NT2/D1 (cell line): ENCODE measurements around the gene CHRNB2.

Experiments used
- YY1 ChIP-seq: IDR thresholded peaks from 2 replicates; pipeline ENCODE4 v1.6.1; 2011; ENCODE audit not compliant: insufficient read length, insufficient read depth
- ZNF274 ChIP-seq: IDR thresholded peaks from 2 replicates; pipeline ENCODE4 v1.6.1; 2011; ENCODE audit warnings: mild to moderate bottlenecking, low read depth, low read length

DNA sequence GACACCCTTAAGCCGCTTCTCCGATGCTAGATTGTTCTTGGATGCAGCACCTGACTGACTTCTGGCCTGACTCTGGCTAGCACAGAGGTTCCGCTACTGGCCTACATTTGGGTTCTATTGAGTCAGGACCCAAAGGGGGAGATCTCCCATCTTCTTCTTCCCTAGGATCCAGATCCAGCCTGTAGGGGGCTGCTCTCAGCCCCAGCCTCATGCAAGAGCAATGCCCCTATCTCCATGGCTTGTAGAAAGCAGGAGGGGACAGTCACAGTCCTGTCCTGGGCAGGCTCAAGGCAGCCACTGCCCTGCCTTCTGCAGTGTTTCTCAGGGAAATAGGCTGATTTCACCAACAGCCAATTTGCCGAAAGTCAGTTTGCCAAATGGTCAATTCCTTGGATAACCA lies 46.7 kb downstream of the CHRNB2 start:
- TF ChIP-seq YY1 (no peak), ZNF274 (no peak)
